Measurements from ENCODE around the gene SMOC2. TPM values are rescaled to one million over a fixed set of nuclear protein-coding genes. Genes with fewer than 3 reads are reported as not detected.

The SMOC2 gene
- total RNA-seq, 4 donors from 2014 or later: 30.5 to 52.4 (median 37.9) TPM

DNA sequence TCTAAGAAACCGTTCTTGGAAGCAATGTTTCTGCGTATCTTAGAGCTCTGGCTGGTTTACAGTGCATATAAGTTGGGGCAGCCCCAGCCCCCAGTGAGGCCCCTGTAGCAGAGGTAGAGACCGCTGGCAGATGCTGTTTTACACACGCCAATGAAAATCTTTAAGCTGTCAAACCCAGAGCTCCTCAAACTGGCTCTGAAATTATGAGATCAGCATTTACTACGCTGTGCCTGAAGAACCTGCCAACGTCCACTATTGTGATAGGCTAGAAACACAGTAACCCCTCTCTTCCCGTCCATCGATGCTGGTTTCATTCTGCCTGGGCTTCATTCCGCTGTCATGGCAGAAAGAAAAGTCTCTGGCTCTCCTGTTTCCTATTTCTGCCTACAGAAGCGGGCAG is 160.6 kb downstream of the SMOC2 start:
- no peak for TF ChIP-seq CTCF (IDR thresholded peaks at IDR 0.05; ENCODE audit: low read depth)

DNA sequence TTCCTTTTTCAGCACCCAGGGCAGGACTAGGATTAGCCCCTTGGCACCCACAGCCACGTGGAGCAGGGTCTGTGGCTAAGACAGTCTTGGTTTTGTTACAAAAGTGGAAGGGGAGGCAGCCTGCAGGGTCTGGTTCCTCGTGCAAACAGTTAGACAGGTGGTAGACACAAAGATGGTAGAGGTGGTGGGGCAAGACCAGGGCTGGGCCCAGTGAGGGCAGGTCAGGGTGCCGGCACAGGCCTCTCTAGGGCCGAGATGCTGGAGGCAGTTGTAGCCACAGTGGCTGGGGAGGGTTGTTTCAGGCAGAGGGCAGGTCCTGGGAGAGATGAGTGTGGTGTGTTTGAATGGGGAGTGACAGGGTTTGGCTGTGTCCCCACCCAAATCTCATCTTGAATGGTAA is 161.6 kb downstream of the SMOC2 start:
- TF ChIP-seq CTCF (IDR thresholded peaks at IDR 0.05; ENCODE audit: low read depth): no peak

DNA sequence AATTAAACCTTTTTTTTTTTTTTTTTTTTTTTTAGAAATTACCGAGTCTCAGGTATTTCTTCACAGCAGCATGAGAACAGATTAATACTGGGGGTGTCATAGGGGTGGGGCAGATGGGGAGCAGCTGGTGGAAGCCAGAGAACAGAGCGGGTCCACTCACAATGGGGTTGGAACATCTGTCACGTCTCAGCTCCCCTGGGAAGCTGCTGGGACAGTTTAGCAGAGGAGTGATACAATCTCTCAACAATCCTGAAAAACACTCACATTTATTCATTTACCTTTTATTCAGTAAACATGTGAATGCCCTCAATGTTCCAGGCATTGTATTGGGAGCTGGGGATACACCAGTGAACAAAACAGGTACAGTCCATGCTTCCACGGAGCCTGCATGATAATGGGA is 162.2 kb downstream of the SMOC2 start:
- TF ChIP-seq CTCF (IDR thresholded peaks at IDR 0.05; ENCODE audit: low read depth): no peak

DNA sequence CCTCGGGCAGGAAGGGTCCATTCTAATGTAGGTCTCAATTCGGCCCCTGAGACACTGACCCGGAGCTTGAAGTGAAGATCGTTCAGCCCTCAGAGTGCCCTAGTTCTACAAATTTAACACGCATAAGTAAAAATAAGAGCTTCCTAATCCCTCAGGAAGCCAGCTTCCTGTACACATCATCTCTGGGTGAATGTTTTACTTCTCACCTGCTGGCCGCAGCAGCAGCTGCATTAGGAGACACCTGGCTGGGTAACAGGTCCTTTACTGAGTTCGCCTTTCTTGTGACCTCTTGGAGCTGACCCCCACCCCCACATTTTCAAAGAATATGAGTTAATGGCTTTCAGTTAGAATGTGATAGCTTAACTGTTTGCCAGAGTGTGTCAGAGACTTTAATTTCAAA is 165.0 kb downstream of the SMOC2 start:
- no peak for TF ChIP-seq CTCF (IDR thresholded peaks at IDR 0.05; ENCODE audit: low read depth)

DNA sequence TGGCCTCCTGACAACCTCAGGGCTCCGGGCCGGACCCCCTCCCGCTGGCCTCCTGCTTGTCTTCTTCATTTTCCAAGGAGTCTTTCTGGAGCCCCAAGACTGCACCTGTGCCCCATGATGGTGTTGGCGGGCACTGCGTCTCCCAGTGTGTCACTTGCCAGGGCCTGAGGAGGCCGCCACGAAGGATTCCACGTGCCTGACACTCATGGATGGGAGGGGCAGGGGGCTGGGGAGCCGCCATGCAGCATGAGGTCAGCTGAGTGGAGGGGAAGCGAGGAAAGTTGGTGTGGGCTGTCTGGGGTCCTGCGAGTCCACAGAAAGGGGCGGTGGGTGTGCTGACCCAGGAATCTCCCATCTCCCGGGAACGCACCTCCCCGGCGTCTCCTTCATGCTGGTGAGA is 165.7 kb downstream of the SMOC2 start:
- TF ChIP-seq CTCF (IDR thresholded peaks at IDR 0.05; ENCODE audit: low read depth): no peak

GRCh38 chr6:168607272-168608112 is 166.5 kb downstream of the SMOC2 start:
- TF ChIP-seq CTCF (IDR thresholded peaks at IDR 0.05; ENCODE audit: low read depth): no peak

- TF ChIP-seq CTCF (IDR thresholded peaks at IDR 0.05; ENCODE audit: low read depth): no peak
Measured at GRCh38 chr6:168608113-168608400, 167.1 kb downstream of the SMOC2 start.
